Astrocyte of the cerebellum (primary cell): ENCODE measurements around the gene DIPK1A.

Source experiments
- DNase-seq: peaks from one replicate; pipeline ENCODE4 v3.0.0-alpha.2; 2011; ENCODE audit warnings: low read depth
- H3K4me3 ChIP-seq: 2 replicates; pipeline ENCODE4 v1.5.1; 2011; ENCODE audit warnings: mild to moderate bottlenecking, low read depth, low read length, moderate library complexity
- in situ Hi-C: cut with HindIII; loops from 2 replicates; pipeline ENCODE4 v1.10.0; 2017; ENCODE audit warnings: low sequenced_read_pairs
- TF ChIP-seq, protein P1 (sequence below): IDR thresholded peaks from 2 replicates; pipeline ENCODE4 v1.5.1; 2012; ENCODE audit warnings: low read length, low read depth, moderate library complexity, mild to moderate bottlenecking; ENCODE audit errors: missing control alignments

DIPK1A gene

DNA sequence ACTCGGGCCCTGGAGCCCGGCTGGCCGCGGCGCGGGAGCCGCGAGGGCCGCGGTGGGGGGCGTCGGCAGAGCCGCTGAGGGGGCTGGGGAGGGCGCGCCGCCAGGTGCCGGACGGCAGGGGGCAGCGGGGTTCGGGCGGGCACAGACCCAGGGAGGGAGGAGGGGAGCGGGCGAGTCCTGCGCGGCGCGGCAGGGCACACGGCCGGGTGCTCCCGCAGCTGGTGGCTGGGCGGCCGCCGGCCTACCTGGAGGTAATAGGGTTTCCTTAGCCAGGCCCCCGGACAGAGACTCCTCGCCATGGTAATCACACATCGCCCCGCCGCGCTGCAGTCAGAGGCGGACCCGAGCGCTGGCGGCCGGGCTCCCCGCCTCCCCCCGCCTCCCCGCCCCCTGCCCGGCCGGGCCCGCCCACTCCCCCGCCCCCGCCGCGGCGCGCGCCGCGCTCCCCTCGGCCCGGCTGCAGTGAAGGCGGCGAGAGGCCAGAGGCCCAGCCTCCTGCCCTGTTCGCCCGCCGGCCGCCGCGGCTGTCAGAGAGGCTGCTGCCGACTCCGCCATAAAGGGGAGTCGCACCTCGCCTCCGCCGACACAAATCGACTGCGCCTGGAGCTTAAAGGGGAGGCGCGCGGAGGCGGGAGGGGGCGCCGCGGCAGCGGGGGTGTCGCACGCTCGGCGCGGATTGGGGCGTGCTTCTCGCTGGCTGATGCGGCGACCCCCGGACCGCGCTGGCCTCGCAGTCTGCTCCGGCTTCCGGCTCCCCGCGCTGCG, at the start of gene DIPK1A:
Gene DIPK1A (minus strand): TSS at position 332 of the 765 bp plus-strand sequence. CDS start 33 bp downstream, at position 299.
- DNase-seq: peak; percentile 31
- TF ChIP-seq, protein P1, sequence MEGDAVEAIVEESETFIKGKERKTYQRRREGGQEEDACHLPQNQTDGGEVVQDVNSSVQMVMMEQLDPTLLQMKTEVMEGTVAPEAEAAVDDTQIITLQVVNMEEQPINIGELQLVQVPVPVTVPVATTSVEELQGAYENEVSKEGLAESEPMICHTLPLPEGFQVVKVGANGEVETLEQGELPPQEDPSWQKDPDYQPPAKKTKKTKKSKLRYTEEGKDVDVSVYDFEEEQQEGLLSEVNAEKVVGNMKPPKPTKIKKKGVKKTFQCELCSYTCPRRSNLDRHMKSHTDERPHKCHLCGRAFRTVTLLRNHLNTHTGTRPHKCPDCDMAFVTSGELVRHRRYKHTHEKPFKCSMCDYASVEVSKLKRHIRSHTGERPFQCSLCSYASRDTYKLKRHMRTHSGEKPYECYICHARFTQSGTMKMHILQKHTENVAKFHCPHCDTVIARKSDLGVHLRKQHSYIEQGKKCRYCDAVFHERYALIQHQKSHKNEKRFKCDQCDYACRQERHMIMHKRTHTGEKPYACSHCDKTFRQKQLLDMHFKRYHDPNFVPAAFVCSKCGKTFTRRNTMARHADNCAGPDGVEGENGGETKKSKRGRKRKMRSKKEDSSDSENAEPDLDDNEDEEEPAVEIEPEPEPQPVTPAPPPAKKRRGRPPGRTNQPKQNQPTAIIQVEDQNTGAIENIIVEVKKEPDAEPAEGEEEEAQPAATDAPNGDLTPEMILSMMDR: no peak
- peak within 1 kb of the TSS; percentile 65 for H3K4me3 ChIP-seq
- in situ Hi-C loops: no loop called here

DNA sequence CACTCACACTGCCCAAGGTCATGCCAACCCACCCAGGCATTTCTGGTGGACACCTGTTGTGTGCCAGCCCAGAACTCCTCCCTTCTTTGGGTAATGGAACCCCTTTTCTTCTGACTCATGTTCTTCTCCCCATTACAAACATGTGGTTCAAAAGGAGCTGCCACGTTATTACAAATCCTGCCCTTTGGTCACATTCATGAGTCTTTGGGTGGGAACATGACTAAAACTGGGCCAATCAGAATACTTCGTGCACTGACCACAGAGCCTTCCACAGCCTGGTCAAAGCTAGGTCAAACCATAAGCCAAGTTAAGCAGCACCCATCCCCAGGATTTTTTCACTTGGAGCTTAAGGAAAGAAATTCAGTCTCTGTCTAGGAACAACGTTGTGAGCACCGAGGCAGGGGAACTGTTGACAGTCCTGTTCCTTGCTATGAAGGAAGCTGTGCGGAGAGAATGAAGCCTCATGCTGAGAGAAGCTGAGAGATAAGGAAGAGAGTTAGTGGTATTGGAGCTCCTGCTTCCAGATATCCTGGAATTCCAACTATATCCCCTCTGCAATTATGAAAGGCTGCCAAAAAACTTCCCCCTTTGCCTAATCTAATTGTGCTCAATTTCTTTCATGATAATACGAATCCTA, 46.8 kb upstream of the DIPK1A start:
- no peak overlapping the region for H3K4me3 ChIP-seq
- in situ Hi-C loops: loop anchor here (25.0 kb wide), 1 partner anchor 146 kb away; no protein-coding TSS in a partner anchor
- DNase-seq: no peak
- TF ChIP-seq, protein P1: no peak

DNA sequence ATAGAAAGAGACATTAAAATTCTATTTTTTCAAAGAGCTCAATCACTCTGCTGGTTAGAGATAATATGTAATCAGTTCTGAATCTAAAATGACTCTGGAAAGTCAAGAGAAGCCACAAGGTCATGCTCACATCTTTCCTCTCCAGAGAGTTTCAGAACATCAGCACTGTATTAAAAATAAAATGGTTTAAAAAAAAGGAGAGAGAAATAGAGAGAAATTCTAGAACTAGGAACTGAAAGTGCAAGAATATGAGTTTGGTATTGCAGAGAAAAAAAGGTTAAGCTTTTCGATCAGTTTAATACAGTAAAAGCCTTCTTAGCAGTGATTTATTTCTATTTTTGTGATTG, 44.0 kb upstream of the DIPK1A start:
- DNase-seq: no peak
- in situ Hi-C loops: loop anchor here (25.0 kb wide), 1 partner anchor 143 kb away; no protein-coding TSS in a partner anchor
- TF ChIP-seq, protein P1: no peak
- H3K4me3 ChIP-seq: no peak overlapping the region

DNA sequence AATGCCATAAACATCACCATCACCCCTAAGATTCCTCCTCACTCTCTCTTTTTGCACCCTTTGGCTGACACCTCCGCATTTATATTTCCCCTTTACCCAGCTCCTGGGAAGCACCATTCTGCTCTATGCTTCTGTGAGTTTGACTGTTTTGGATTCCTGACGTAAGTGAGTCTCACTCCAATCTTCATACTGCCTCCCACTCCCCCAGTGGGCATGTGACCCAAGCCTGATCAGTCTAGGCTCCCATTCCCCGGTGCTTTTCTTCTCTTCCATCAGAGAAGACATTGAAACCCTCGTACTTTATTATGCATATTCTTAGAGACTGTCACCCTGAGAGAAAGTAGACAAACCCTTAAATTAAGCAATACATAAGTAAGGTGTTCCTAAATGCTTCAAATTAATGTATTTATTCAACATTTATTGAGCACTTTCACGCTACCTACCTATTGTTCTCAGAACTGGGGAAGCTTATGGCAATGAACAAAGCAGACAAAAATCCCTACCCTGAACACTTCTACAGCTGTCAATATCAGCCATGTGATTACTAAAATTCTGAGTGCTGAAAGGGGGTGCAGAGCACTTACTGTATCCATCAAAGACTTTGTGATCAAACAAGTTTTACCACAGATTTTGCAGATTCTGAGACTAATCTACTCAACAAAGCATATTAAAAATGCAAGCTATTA, 43.4 kb upstream of the DIPK1A start:
- TF ChIP-seq, protein P1: no peak
- no peak for DNase-seq
- no peak overlapping the region for H3K4me3 ChIP-seq
- in situ Hi-C loops: loop anchor here (25.0 kb wide), 1 partner anchor 142 kb away; no protein-coding TSS in a partner anchor

DNA sequence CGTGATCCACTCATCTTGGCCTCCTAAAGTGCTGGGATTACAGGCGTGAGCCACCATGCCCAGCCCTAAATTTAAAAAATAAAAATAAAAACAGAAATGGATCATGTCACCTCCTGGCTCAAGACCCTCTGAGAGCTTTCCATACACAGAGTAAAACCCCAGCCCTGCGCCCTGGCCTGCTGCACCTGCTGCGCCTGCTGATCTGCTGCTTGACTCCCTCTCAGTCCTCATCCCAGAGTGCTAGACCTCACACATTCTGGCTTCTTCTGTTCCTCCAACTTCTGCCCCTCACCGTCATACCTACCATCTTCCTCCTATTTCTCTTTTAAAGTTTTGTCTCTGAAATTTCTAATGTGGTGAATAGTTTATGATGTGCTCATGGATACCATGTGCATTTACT, 42.7 kb upstream of the DIPK1A start:
- TF ChIP-seq, protein P1: no peak
- in situ Hi-C loops: loop anchor here (25.0 kb wide), 1 partner anchor 142 kb away; no protein-coding TSS in a partner anchor
- DNase-seq: no peak
- no peak overlapping the region for H3K4me3 ChIP-seq

DNA sequence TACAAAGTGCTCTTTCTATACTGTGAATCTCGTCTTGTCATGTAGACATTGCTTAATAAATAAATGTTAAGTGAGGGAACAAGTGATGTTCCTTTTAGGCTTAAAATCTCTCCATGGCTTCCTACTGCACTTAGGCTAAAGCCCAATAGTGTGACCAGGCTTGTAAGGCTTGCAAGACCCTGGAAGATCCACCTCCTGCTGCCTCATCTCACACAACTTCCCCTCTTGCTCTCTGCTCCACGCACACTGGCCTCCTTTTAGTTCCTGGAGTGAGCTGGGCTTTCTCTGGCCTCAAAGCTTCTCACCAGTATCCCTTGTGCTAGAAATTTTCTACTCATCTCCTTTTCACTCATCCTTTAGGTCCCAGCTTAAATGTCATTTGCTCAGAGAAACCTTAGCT, 41.5 kb upstream of the DIPK1A start:
- no peak overlapping the region for H3K4me3 ChIP-seq
- DNase-seq: no peak
- in situ Hi-C loops: loop anchor here (25.0 kb wide), 1 partner anchor 140 kb away; no protein-coding TSS in a partner anchor
- TF ChIP-seq, protein P1: no peak
